NCI-H2107 (cell line): ENCODE measurements around the gene RHBDD3.

Experiments
- DNase-seq: peaks from one replicate; lab custom pipeline; 2025; lab: John Stamatoyannopoulos, UW

Gene RHBDD3

GRCh38 chr22:29306175-29306834 is 38.5 kb upstream of the RHBDD3 start, which contains the start of gene GAS2L1:
Gene GAS2L1 (plus strand): TSS chr22:29306650. CDS start chr22:29308106, 1,456 bp downstream.
- no peak for DNase-seq

DNA sequence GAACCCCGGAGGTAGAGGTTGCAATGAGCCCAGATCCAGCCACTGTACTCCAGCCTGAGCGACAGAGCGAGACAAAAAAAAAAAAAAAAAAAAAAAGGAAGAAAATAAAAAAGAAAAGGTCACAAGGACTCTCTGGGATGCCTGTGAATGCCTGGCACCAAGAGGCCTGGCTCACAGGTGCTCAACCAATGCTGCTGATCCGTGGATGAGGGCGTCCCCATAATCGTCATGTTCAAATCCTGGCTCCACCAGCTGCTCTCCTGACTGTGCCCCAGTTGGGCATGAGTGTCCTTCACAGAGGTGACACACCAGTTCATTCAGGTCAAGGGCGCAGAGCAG is 38.0 kb upstream of the RHBDD3 start:
- DNase-seq = no peak

DNA sequence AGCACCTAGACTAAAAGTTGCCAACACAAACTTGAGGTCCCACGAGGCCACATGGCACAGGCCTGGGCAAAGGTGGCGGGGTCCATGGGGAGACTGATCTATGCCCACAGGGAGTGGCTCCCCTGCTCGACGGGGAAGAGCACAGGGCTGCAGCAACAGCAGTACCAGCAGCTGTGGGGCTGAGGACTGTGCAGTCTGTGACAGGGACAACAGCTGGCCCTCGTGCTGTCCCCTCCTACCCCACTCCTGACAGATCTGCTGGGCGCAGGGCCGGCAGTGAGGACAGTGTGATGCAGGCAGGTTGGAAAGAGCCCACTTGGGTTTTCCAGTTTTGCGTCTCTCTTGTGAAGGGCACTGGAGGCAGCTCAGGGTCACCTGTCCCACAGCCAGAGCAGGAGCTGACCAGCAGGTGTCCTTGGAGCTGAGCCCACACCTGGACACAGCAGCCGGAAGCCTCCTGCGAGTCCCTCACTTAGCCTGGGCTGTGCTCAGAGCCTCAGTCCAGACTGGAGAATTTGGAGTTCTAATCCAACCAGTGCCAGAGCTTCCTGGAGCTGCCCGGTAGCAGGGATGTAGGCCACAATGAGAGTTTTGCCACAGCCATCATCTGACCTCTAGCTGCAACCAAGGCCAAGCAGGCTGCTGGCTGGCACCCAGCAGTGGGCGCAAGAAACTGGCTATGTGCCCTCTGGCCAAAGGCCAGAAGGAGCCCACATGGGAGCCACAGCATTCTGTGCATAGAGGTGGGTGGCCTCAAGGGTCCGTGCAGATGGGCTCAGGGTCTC is 35.1 kb upstream of the RHBDD3 start:
- no peak for DNase-seq

DNA sequence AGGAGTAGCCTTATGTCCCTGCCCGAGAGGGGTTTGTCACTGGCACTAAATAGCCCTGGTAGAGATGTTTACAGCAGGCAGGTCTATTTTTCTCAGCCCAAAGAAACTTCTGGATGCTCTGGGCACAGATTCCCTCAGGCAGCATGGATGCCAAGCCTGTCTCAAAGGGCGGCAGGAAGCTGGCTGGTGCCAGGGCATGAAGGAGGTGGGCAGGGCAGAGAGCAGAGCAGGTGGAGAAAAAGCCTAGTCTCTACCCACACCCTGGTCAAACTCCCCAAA is 34.6 kb upstream of the RHBDD3 start:
- no peak for DNase-seq

DNA sequence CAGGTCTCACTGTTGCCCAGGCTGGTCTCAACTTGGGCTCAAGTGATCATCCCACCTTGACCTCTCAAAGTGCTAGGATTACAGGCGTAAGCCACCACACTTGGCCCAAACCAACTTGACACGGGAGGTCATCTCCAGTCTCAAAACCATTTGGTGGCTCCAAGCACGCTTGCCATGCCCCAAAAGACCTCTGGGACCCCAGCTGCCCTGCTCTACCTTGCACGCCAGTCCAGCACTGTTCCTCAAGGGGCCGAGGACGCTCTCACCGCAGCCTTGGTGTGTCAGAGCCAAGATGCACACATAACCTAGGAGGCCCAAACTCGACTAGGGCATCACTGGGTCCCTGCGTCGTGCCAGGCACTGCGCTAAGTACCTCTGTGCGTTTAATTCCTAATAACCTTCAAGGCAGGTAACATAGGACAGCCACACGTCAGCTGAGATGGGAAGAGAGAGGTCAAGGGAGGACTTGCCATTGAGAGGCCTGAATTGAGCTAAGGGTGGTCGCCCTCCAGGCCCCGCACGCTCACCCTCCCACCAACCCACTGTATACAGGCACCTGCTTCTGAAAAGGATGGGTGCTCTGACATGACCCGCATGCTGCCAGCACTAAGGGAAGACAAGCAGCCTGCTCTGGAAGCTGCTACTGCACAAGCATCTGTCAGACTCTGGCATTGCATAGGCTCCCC is 34.1 kb upstream of the RHBDD3 start:
- no peak for DNase-seq

DNA sequence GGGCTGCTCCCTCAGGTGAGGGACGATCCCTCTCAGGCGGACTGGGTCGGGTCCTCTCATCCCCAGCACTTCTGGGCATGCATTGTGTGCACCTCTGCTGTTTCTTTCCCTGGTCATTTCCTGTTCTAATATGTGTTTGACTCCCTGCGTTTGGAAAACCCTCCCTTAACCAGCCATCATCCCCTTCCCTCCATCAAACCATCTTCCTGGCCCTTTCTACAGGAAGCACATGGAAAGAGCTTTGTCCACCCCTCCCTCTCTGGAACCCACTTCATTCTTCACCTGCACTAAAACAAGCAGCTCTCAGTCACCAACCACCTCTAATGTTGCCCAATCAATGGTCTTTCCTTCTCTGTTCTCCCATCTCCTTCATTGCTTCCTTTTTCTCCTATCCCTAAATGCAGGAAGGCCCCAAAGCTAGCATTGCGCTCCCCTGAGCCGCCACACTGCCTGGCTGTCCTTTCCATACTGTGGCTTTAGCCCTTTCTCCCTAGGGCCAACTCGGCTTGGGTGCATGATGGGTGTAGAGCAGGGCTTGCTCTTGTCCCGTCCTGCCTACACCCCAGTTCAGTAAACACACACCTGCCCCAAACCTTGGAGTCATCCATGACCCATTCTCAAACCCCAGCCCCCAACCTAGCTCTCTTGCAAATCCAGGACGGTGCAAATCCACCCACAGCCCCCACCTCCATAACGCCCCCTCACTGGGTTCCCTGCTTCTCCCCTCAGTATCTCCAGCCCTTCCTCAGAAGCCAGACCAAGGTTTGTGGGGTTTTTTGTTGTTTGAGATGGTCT is 33.2 kb upstream of the RHBDD3 start:
- no peak for DNase-seq

GRCh38 chr22:29300467-29300806 is 32.7 kb upstream of the RHBDD3 start:
- DNase-seq = no peak

DNA sequence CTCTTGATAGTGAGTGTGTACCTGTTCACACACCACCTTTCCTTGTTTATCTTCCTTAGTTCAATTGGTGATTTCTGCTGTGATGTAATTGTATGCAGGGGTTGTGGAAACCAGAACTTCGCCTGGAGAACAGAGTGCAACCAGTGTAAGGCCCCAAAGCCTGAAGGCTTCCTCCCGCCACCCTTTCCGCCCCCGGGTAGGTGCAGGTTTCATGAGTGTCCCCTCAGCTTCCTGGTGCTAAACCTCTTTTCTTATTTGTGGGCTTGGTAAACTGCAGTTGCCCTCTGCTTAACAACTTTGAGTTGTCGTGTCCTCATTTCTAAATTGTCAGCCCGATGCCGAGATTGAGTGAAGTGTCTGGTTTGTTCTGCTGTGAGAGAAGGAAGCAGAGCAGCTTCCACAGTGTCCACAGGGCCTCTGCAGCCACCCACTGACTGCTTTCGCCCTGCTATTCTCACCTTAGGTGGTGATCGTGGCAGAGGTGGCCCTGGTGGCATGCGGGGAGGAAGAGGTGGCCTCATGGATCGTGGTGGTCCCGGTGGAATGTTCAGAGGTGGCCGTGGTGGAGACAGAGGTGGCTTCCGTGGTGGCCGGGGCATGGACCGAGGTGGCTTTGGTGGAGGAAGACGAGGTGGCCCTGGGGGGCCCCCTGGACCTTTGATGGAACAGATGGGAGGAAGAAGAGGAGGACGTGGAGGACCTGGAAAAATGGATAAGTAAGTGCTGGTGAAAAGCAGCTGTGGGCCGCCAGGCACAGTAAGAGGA is 31.5 kb upstream of the RHBDD3 start:
- no peak for DNase-seq

- no peak for DNase-seq
Observed at GRCh38 chr22:29298641-29299040, 30.9 kb upstream of the RHBDD3 start.

DNA sequence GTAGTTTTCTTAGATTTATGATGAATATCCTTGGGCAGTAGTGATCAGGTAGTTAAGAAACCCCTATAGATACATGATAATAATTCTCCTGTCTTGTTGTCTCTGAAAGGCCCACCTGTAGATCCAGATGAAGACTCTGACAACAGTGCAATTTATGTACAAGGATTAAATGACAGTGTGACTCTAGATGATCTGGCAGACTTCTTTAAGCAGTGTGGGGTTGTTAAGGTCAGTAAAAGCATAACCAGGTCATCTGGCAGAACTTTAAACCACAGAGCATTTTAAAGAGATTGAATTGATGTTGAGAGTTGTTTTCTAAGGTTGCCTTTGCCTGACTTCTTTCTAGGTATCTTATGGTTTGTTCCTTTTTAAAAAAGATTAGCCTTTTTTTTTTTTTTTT is 24.6 kb upstream of the RHBDD3 start:
- DNase-seq = no peak

DNA sequence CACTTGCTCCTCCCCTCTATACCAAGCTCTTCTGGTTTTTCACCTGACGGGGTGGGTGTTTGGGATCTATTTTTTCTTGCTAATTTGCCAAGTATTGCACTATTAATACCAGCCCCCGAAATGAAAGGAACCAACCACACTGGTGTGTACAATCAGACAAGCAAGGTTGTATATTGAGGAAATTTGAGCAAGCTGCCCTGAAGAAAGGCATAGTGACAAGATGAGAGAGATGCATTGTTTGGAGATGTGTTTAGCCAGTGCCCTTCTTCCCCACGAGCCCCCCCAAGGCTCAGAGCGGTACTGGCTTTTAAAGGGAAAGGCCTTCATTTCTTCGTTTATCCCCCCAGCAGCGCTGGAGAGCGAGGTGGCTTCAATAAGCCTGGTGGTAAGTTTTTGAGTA is 23.4 kb upstream of the RHBDD3 start:
- DNase-seq = no peak

DNA sequence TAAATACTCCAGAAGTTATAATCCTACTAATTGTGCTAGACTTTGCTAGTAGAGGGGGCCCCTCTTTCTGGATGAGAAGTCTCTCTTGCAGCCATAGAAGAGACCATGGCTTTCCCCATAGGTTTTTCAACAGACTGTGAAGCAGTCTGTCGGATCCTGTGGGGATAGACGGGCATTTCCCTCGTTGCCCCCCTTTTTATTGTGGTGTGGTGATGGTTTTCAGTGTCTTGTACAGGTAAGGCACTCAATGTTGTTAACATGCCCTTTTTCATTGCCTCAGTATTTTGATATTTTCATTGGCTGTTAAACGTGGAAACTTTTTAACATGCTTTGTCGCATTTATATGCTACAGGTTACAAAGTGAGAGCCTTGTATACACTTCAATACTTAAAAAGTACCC is 22.3 kb upstream of the RHBDD3 start:
- DNase-seq = no peak

GRCh38 chr22:29288837-29289236 is 21.1 kb upstream of the RHBDD3 start:
- no peak for DNase-seq

DNA sequence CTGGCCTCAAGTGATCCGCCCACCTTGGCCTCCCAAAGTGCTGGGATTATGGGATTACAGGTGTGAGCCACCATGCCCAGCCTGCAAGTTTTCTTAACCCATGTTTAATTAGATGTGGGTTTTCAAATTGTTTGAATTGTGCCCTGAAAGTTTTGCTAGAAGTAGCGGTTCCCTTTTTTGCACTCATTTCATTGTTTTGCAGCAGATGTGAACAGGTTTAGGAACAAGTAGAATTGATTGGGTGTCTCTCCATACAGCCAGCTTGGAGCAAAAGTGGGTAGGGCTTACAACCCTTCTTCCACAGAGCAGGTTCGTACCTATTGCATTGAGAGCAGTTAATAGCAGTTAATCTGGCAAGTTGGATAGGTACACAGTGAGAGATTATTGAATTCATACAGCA is 16.4 kb upstream of the RHBDD3 start:
- DNase-seq = no peak

DNA sequence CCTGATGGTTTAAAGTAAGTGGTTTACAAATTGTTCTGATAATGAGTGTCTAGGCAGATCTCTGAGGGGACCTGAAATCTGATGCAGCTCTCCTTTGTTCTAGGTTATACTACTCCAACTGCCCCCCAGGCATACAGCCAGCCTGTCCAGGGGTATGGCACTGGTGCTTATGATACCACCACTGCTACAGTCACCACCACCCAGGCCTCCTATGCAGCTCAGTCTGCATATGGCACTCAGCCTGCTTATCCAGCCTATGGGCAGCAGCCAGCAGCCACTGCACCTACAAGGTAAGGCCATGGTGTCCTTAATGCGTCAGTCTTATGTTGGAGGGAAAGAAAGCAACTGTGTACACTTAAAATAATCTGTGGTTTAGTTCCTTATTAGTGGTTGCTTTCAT is 10.1 kb upstream of the RHBDD3 start:
- DNase-seq = no peak

DNA sequence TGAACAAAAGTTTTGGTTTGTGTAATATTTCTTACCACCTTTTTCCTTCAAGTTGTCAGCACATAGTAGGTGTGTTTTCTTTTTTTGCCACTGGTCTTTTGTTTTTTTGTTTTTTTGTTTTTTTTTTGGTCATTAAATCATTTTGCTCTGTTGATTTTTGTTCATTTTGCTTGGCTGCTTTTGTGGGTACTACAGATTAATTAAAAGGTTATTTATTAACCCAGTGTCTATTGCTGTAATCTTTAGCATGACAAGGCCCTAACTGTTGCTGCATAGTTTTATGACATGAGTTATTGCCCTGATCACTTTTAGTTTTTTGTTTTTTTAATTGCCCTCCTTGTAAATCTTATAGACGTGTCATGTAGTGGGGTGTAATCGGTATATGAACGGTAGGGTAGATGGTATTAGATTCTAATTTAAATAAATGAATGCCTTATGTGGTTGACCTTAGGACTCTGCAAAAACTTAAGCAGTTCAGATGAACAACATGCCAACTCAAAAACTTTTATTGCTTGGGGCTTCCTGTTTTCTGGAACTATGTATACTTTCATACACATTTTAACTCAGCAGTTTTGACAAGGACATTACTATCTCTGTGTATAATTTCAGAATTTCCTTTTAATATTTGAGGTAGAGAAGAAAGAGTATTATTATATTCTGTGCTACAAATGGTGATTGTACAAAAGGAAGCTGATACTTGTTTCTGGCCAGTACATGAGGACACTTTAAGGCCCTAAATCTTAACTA is 8.2 kb upstream of the RHBDD3 start:
- DNase-seq = no peak

GRCh38 chr22:29275167-29275566 is 7.4 kb upstream of the RHBDD3 start:
- DNase-seq = no peak

DNA sequence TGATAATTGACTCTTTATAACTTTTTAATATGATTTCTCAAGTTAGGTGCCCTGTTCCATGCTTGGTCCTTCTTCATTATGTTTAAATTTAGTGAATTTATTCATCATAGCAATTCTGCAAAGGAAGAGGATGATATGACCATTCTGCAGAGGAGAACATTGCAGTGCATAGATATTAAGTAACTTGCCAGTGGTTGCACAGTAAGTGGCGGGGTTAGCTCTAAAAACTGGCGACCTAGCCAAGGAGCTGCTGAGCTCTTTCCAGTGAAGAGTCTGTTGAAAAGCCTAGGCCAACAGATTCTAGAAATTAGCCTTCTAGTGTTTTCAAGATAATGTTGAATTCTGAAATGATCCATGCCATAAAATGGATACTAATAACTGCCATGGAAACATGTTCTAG is 4.8 kb upstream of the RHBDD3 start:
- no peak for DNase-seq

DNA sequence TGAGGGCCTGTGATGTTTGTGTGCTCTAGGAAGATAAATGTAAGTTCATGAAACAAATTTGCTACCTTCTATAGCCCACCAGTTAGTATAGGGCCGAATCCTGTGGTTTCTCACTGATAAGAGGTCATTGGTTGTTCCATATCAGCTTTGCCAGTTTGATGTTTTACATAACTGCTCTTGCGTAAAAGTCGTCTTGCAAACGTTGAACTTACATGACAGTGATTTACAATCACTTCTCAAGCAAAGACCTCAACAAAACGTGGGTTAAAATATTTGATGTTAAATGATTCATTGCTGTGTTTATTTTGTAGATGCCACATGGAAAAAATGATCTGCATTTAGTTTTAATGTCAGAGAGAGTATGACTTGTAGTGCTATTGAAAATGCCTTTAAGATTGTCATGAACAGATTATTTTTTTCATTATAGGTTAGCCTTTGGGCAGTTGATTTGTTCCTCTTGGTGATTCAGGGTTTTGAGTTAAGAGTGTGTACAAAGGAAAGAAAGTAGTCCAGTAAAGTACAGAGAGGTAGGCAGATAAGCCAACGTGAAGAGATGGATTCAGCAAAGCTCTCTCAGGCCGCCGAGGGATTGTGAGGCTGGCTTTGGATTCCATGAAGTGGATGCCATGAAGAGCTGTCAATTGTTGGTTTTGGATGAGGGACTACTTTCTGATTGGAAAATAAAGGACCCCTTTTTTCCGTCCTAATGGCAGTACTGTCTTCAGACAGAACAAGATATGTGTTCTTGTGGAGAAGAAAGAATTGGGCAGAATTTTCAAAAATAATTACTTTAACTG is 2.9 kb upstream of the RHBDD3 start:
- DNase-seq = no peak

GRCh38 chr22:29269731-29270474 is 2.1 kb upstream of the RHBDD3 start:
- no peak for DNase-seq
